GM03348 (cell line): ENCODE data around the gene ATP5PB.

Source experiments
- DNase-seq: peaks from one replicate; pipeline ENCODE4 v3.0.0; 2012; ENCODE audit warnings: low spot score

ATP5PB gene

GRCh38 chr1:111448918-111449702 lies at the start of gene ATP5PB, which contains the start of gene WDR77:
TSS of gene ATP5PB (plus strand) at chr1:111449464. CDS start at chr1:111449542, 78 bp downstream.
TSS of gene WDR77 (minus strand) at chr1:111449256. CDS start at chr1:111449169, 87 bp downstream.
- peak; percentile 98 for DNase-seq

DNA sequence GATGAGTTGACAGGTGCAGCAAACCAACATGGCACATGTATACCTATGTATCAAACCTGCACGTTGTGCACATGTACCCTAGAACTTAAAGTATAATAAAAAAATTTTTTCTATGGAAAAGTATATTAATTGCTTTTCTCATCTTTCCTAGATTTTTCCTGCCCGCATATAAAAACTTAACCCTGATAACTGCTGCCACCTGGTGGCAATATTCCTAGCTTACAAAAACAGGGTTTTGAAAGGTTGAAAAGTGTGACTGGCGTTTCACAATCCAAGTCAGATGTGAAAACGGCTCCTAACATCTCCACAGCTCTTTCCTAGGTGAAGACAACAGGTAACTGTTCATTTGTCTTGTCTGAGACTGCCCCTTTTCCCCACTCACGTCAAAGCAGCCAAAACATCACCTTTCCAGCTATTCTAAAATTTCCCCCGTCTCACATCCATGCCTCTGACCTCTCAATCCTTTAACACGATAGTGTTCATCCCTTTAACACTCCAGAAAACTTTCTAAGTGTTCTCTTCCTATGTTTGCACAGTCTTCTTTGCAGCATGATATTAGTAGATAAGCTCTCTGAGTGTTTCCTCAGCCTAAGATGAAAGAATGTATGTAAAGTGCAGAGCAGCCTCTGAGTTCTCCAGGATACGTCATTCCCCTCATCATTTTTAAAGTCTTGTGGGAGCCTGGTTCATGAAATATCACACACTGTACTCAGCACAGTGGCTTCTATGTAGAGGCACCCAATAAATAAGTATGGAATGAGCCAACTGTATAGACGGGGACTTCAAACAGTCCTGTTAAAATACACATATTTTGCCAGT lies 49.3 kb upstream of the ATP5PB start:
- peak; percentile 64 for DNase-seq

- DNase-seq: no peak
These were observed 47.2 kb upstream of the ATP5PB start for GRCh38 chr1:111402083-111402482.

DNA sequence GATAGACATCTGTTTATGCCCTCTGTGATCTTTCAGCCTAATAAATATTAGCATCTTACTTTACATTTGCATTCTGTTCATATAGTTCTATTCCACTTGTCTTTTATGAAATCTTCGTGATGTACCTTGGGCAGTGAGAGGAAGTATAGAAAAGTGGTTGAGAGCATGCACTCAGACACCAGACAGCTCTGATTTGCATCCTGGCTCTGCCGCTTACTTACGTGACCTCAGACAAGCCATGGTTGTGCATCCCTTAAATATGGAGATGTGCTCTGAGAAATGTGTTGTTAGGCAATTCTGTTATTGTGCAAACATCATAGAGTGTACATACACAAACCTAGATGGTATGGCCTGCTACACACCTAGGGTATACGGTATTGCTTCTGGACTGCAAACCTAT lies 44.7 kb upstream of the ATP5PB start:
- no peak for DNase-seq

- DNase-seq: no peak
These were observed 42.9 kb upstream of the ATP5PB start for GRCh38 chr1:111406321-111406768.

GRCh38 chr1:111407301-111407700 lies 42.0 kb upstream of the ATP5PB start:
- DNase-seq: no peak

GRCh38 chr1:111412839-111413238 lies 36.4 kb upstream of the ATP5PB start:
- no peak for DNase-seq

GRCh38 chr1:111414756-111415155 lies 34.5 kb upstream of the ATP5PB start:
- DNase-seq: no peak

GRCh38 chr1:111415461-111415860 lies 33.8 kb upstream of the ATP5PB start:
- DNase-seq: no peak

GRCh38 chr1:111417755-111418154 lies 31.5 kb upstream of the ATP5PB start:
- DNase-seq: no peak

- no peak for DNase-seq
These were observed 30.2 kb upstream of the ATP5PB start for GRCh38 chr1:111419037-111419436.

GRCh38 chr1:111420377-111420776 lies 28.9 kb upstream of the ATP5PB start:
- DNase-seq: no peak

- DNase-seq: no peak
These were observed 26.5 kb upstream of the ATP5PB start for GRCh38 chr1:111422546-111423391.

DNA sequence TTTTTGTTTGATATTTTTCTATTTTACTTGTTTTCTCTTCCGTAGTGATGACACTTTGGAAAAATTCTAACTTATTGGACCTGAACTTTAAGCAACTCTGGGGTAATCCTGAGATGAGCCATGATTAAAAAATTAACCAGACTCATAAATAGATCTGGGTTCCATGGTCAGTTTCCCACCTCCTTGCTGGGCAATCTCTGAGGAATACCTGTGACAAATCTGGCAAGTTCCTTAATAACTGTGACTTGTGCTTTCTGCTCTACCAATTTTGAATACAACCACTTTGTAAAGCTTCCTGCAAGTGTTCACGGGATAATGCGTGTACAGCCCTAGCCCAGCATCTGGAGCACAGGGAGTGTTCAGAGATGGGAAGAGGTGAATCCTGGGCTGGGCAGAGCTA lies 25.0 kb upstream of the ATP5PB start:
- DNase-seq: no peak

DNA sequence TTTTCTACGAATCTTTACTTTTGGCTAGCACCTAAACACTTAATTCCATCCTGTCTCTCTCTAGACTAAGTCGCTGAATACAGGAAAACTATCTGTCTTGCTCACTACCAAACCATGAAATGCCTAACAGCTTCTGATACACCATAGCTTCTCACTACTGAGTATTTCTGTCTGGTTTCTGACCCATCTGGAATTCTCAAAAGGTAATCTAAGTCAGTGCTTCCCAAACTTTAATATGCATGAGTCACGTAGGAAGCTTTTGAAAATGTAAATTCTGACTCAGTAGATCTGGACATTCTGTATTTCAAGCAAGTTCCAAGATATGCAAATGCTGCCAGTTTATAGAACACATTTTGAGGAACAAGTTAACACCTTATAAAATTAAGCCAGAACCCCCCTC lies 12.5 kb upstream of the ATP5PB start:
- peak; percentile 11 for DNase-seq

DNA sequence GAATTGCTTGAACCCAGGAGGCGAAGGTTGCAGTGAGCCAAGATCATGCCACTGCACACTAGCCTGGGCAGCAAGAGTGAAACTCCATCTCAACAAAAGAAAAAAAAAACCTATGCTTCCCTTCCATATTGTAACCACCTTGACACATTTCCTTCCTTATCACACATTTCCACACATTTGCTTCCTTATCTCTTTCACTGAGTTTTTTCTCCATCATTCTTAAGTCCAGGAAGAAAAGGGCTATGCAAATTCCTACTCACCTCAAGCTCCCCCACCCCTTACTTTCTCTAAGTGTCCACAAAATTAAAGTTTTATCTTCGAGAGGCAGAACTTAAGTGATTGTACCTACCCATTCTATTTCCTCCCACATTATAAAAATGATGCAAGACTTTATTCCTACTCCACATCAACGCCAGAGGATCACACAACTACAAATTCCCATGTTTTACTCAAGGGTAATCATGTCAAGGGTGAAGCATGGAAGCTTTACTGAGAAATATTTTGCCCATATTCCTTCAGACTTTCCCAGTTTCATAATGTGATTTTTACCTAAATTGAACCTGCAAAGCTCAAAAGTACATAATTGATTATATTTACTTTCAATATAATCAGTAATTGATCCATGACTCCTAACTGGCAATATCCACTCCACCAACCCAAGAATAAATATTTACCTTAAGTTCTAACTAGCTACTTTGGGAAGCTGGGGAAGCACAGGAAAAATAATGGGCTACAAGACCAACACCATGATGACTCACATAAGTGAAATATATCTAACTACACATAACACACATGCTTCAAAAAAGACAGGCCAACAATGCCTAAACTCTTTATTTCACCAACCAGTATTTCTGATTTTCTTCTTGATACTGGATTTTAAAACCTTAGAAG lies 9.6 kb upstream of the ATP5PB start:
- no peak for DNase-seq

- peak; percentile 19 for DNase-seq
These were observed 7.6 kb upstream of the ATP5PB start for GRCh38 chr1:111441573-111442192.

GRCh38 chr1:111442457-111442856 lies 6.8 kb upstream of the ATP5PB start:
- no peak for DNase-seq

DNA sequence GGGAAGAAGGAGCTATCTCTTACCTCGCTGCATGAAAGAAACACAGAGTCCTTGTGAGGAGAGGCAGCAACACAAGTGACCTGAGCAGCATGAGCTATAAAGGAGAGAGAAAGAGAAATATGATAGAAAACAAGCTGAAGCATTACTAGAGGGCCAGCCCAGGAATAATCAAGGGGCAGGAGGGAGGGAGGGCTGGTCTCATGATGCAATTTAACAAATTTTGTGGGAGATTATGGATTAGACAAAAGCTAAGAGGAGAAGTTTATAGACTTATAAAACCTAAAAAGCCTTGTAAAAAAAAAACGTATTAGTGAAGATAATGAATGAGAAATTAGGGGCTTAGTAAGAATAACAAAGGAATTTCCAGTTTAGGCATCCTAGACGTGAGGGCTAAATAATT lies 5.2 kb upstream of the ATP5PB start:
- no peak for DNase-seq

DNA sequence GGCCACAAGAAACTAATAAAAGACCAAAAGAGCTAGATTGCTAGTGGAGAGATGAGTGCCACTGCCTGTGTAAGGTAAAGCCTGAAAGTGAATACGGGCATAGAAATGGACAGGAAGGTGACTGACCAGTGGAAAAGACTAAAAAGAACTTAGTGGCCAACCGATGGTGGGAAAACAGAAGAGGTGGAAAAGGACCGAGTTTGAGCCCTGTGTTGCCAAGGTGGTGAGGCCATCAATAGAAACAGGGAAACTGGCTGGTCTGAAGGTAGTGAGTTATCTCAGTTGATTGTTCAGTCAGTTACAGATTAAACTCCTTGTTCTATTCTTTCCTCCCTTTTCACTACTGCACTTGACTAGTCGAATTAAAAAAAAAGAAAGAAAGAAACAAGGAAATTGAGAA lies 2.7 kb upstream of the ATP5PB start:
- DNase-seq: no peak
